GM12874 (cell line): ENCODE data around the gene C11orf42.

ENCODE experiments used
- TF ChIP-seq, protein P1 (sequence below): IDR thresholded peaks from 2 replicates; pipeline ENCODE4 v1.5.1; 2011; ENCODE audit warnings: low read depth, mild to moderate bottlenecking, control low read depth, low read length, moderate library complexity; ENCODE audit not compliant: insufficient read depth

Gene C11orf42, protein sequence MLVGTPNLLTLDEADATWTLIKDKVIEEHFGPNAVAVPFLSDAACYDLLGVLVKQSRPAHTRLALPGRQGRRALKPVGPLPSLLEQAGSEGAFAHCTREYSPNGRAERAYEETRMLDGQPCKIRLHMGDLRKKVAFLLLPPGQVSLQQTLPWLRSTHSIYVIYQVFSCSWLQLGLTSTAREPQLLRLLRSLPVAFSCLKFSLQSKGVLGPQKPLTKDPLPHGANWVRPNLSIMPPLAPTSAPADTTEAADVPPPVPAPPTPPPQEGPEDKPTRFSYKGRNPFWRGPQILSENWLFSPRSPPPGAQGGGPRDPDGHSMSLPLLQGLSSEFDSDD

DNA sequence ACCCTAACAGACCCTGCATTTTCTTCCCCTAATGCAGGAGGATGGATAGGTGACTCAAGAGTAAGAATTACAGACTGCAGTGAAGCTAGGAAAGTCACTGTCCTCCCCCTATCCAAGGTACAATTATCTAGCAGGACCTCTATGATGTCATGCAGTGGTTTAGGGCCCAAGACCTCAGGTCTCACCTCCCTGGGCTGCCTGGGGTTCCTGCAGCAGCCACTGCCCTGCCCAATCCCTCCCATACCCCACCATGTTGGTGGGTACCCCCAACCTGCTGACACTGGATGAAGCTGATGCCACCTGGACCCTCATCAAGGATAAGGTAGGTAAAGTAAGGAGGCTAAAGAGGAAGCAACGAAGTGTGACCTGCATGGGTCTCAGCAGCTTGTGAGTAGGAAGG is at the start of gene C11orf42:
Gene C11orf42 (plus strand): TSS at position 192 of the 400 bp plus-strand sequence. CDS start 59 bp downstream, at position 251.
- TF ChIP-seq, protein P1, sequence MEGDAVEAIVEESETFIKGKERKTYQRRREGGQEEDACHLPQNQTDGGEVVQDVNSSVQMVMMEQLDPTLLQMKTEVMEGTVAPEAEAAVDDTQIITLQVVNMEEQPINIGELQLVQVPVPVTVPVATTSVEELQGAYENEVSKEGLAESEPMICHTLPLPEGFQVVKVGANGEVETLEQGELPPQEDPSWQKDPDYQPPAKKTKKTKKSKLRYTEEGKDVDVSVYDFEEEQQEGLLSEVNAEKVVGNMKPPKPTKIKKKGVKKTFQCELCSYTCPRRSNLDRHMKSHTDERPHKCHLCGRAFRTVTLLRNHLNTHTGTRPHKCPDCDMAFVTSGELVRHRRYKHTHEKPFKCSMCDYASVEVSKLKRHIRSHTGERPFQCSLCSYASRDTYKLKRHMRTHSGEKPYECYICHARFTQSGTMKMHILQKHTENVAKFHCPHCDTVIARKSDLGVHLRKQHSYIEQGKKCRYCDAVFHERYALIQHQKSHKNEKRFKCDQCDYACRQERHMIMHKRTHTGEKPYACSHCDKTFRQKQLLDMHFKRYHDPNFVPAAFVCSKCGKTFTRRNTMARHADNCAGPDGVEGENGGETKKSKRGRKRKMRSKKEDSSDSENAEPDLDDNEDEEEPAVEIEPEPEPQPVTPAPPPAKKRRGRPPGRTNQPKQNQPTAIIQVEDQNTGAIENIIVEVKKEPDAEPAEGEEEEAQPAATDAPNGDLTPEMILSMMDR = no peak

DNA sequence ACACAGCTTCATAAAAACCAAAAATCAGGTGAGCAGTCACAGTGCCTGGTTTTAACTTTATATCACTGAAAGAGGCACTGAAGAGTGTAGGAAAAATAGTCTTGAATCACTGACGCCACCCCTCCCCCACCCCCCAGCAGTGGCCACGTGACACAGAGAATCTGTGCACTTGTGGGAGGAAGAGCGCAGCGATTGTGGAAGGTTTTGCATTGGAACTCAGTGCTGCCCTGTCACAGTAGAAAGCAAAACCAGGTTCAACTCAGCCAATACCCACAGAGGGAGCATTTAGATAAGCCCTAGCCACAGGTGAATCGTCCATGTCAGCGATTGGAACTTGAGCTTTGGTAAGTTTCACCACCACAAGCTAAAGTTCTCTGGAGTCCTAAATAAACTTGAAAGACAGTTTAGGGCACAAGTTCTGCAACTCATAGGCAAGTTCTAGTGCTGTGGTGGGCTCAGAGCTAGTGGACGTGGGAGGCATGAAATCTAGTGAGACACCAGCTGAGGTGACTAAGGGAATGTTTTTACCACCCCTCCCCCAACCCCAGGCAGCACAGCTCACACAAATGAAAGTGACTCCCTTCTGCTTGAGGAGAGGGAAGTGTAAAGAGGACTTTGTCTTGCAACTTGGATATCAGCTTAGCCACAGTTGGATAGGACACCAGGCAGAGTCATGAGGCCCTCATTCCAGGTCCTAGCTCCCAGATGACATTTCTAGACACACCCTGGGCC is 48.6 kb upstream of the C11orf42 start:
- TF ChIP-seq, protein P1 = no peak

DNA sequence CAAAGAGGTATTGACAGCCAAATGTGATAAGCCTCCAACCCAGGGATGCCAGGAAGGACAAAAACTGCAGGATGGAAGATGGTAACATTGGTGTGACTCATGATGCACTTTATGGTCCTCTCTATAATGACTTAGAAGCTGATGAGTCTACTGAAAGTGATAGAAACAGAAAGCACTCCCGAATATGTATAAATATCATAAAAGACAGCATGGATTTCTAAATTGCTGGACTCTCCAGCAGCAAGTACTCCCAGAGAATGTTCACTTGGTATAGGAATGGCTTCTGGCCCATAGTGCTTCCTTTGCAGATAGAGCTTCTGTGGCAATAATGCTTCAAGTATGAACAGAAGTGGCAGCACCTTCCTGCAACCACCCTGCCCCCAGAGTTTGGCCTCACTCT is 35.1 kb upstream of the C11orf42 start, which contains the start of gene OR52B2:
Gene OR52B2 (minus strand): TSS at position 101 of the 400 bp plus-strand sequence. CDS start 0 bp downstream, at position 101.
- TF ChIP-seq, protein P1 = no peak

DNA sequence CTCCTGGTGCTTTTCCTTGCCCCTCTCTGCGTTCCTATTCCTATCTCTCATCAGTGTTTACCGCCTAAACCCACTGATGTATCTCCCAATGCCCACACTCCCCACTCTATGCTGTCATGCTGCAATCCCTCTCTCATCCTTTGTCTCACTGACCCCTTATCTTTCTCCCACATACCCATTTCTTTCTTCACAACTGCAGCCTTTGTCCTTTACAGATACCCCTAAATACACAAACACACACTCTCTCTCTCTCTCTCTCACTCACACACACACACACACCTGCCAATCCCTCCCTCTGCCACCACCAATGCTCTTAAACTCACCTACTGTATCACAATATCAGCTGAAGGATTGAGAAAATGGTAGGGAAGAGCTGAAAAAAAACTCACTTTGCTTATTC is 29.9 kb upstream of the C11orf42 start:
- TF ChIP-seq, protein P1 = no peak

DNA sequence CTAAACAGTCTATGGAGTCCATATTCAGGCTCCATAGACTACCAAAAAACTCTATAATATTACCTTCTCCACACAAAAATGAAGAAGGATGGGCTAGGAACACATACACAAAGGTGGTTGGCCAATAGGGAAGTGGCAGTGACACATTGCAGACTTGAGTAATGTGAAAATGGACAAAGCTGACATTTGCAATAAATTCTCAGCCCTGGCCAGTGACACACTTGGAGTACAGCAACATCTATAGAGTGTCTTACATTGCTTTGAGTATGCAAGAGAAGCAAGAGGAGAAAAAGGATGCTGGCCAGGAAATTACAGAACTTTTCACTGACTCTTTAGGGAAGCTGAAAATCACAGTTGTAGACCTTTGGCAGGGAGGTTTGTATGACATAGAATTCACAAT is 13.6 kb upstream of the C11orf42 start:
- TF ChIP-seq, protein P1 = no peak

DNA sequence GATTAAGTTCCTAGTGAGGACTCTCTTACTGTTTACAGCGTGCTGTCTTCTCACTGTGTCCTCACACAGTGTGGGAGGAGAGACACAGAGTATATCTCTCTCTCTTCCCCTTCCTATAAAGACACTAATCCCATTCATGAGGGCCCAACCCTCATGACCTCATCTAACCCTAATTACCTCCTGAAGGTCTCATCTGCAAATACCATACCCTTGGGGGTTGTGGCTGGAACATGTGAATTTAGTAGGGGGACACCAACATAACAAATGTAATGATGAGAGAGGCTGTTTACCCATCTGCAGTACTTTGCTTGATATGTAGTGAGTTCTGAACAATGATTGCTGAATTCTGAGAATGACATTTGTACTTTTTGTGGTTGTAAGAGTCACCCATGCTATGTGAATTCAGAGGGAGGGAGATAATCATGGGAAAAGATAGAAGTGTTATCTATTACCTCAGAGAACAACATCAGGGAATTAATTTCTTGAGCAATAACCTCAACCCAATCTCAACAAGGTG is 11.2 kb upstream of the C11orf42 start:
- TF ChIP-seq, protein P1 = no peak

DNA sequence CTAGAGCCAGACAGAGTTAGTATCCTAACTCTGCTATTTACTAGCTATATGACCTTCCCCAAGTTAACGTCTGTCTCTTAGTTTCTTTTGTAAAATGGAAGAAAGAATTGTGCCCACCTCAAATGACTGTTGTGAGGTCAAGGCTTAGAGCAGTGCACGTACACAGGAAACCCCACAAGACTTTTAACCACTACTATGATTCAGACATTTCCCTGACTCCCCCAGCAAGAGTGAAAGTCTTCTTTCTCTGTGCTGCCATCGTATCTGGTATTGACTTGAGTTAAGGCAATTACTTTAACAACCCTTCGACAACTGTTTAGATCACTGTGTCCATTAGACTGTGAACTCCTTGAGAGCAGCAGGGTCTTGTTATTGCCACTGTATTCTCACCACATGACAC is 9.0 kb upstream of the C11orf42 start:
- TF ChIP-seq, protein P1 = no peak
